ENCODE results near the gene TRMT5.

GRCh38 chr14:60956202-60956601 lies 24.7 kb downstream of the TRMT5 start:
- TF ChIP-seq, protein P1, sequence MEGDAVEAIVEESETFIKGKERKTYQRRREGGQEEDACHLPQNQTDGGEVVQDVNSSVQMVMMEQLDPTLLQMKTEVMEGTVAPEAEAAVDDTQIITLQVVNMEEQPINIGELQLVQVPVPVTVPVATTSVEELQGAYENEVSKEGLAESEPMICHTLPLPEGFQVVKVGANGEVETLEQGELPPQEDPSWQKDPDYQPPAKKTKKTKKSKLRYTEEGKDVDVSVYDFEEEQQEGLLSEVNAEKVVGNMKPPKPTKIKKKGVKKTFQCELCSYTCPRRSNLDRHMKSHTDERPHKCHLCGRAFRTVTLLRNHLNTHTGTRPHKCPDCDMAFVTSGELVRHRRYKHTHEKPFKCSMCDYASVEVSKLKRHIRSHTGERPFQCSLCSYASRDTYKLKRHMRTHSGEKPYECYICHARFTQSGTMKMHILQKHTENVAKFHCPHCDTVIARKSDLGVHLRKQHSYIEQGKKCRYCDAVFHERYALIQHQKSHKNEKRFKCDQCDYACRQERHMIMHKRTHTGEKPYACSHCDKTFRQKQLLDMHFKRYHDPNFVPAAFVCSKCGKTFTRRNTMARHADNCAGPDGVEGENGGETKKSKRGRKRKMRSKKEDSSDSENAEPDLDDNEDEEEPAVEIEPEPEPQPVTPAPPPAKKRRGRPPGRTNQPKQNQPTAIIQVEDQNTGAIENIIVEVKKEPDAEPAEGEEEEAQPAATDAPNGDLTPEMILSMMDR (IDR thresholded peaks at IDR 0.05): no peak
- TF ChIP-seq POLR2A (IDR thresholded peaks at IDR 0.05): no peak
- no peak for TF ChIP-seq EP300 (IDR thresholded peaks at IDR 0.05)
- no peak for TF ChIP-seq POLR2AphosphoS5 (IDR thresholded peaks at IDR 0.05)
